Inflammatory macrophage (primary cell): Measurements from ENCODE around the gene MAX.
"Not testable (repeated sequence)": the region's sequence is repeated elsewhere in the genome, so short reads cannot be mapped to it uniquely, and the experiment has no call there.

Source experiments
- DNase-seq, 2 donors: peaks; one replicate each; pipeline ENCODE4 v3.0.0-alpha.2; 2020 to 2022

The MAX gene

DNA sequence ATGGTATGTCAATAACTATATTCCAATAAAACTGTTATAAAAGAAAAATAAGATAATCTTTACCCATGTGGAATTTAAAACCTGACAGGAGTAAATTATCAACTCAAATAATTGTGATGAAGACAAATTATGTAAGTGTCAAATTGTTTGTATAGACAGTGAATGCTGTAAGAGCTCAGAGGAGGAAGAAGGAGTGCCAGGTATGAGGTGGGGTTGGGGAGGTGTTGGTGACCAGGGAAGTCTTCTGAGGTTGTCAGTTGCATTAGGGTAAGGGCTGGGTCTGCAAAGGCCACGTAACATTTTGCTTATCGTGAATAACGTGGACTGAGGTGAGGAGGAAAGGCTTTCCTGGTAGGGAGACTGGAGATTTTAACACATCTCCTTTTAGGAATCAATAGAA lies 2.5 kb upstream of the MAX start:
- DNase-seq, result no peak

DNA sequence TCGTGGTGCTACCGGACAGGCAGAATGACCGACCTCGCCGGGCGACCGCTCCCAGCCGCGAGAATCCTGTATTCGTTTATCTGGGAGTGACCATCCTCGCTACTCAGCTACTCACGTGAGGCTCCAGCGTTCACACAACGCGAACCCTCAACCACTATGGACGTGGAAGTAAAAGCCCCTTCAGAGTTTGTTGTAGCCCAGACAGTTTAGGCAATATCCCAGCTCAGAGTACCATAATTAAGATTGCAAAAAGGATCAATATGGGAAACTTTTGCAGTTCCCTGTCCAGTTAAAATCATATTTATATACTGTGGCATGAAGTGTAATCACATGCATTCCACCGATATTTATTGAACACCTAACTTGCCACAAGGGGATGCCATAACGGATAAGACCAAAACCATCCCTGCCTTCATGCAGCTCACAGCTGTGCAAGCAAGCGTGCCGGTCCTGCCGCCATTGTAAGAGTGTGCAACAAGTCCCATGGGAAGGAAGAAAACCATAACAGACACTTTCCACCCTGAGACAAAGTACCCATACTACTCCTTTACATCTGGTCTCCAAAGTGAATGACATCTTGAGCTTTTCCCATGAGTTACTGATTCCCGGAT lies 938 bp upstream of the MAX start:
- peak in 1 of 2 donors; percentile 13 for DNase-seq

DNA sequence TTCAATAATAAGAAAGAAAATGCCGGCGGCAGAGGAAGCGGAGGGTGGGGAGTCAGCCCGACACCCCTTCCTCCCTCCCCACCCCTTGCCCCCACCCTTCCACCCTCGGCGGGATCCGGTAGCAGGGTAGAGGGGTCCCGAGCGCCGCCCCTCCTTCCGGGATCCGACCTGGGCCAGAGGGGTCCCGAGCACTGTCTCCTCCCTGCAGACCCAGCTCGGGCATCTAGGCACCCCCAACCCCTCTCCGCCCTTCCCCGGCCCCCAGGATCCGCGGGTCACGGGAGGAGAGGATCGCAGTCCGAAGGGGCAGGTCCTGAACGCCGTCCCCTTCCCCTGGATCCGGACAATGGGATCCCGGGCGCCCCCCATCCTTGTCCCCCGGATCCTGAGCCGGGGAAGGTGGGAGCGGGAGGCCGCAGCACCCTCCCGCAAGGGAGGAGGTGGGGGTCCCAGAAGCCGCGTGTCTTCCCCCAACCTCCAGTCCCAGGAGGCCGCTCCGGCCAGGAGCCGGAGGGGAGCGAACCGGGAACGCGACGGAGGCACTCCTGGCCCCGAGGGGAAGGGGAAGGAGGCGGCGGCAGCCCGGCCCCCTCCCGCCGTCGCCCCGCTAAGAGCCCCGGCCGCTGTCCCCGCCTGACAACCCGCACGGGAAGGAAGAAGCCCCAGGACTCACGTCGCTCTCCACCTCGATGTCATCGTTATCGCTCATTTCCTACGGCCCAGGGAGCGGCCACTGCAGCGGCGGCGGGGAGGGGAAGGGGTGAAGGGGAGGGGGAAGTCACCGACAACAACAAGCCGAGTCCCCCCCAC lies 481 bp downstream of the MAX start:
- no peak for DNase-seq

DNA sequence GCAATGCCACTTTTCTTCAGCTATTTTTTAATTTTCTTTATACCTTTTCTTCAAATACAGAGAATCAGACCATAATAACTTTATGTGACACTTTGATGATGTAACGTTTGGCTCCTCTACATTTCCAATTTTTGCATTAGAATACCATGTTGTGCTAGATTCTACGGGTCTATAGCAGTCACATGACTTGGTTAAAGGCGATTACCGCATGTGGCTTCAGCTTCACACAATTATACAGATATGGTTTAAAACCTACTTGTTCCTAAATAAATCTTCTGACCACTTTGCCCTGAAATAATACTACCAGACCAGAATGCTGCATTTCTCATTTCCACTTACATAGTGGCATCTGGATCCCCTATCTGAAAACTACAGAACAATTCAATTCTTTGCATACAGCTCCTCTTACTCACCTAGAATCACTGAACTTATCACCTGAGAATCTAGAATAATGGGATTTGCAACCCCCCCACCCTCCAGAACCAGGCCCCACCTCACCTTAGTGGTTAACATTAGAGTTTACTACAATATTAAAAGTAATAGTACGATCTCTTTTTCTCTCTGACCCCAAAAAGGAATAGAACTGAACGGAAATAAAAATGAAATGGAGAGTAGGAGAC lies 1.3 kb downstream of the MAX start:
- DNase-seq, result no peak

DNA sequence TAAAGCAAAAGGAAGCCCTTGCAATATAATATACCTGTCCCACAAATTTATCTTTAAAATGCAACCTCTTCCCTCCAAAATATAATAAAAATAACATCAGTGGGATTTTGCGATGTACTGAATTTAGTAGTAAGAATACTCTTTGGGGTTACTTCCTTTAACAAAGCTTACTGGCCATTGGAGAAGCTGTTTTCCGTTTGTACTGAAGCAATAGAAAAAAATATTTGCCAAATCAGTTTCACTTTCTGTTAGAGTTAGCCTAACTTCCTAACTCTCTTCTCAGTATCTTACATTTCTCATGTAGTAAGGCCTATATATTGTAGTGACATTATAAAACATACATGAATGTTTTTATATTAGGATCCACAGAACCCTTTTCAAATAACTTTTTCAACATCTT lies 3.7 kb downstream of the MAX start:
- peak; percentile 52 to 78 for DNase-seq

DNA sequence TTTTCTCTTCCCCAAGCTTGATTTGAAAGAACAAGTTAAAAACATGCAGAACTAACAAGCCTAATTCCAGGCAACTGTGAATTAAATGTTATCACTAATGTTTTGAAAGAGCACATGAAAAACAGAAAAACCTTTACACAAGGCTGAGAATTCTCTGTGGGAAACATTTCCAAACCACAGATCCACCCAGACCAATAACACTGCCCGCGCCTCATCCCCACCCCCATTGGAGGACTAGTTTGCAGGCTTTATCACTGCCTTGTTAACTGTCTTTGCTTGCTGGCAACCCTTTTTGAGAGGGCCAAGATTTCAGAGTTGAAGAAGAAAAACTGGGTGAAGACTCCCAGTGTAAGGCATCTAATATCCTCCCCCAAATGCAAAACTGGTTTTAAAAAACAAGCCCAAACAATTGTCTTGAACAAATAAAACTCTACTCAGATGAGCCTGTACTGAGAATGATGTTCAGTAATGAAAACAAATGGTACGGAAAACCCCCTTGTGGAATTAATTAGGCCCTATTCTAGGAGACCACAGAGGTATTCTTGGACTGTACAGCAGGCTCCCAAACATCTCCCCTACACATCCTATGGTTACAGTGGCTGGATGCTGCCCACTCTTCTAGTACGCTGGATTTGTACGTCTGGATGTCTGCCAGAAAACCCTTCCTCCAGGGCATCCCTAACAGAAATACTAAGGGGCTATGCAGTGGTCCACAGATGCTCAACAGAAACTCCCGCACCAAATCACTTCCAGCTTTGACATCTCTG lies 5.8 kb downstream of the MAX start:
- no peak for DNase-seq

DNA sequence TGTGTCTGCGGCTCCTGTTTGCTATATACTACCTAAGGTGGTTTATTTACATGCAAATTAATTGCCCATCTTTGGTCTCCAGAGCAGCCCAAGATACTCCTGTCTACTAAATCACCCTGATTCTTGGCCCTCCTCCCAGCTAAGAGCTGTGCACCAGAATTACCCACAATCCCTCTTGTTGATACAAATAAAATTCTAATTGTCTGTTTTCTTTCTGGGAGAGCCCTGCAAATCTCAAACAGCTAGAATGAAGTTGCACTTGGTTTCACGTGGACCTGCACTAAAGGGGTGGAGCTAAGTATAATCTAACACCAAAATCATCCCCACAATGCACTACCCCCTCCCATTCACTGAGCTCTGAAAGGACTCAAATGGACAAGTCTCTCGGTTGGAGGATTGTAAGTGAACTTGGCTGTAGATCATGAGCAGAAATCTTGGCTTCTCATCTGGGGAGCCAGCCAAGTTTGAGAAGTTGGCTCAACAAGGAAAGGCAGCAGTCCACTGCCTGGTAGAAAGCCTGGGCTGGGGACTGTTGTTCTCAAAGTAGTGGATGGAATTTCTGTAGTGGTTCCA lies 6.6 kb downstream of the MAX start:
- DNase-seq, result no peak

DNA sequence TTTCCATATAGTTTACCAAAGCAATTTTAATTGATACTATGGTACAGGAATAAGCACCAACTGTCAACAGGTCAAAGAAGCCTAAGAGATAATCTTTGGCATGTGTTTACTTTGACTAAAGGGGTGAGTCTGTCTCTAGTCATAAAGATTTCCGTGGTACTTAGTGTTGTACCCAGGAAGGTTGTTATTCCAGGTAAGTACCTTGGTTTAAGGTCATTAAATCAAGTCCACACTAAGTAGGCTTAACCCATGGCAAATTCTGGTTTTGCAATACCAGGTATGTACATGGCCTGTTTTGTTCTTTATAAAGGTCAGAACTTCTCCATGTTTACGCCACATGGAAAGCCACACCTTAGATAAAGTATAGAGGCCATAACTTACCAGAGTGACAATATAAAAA lies 10.0 kb downstream of the MAX start:
- DNase-seq, result no peak

DNA sequence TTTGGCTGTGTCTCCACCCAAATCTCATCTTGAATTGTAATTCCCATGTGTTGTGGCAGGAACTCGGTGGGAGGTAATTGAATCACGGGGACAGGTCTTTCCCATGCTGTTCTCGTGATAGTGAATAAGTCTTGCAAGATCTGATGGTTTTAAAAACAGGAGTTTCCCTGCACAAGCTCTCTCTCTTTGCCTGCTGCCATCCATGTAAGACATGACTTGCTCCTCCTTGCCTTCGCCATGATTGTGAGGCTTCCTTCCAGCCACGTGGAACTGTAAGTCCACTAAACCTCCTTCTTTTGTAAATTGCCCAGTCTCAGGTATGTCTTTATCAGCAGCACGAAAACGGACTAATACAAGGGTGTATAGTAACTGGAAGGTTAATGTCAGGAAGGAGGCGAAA lies 14.5 kb downstream of the MAX start:
- DNase-seq, result not testable (repeated sequence)

DNA sequence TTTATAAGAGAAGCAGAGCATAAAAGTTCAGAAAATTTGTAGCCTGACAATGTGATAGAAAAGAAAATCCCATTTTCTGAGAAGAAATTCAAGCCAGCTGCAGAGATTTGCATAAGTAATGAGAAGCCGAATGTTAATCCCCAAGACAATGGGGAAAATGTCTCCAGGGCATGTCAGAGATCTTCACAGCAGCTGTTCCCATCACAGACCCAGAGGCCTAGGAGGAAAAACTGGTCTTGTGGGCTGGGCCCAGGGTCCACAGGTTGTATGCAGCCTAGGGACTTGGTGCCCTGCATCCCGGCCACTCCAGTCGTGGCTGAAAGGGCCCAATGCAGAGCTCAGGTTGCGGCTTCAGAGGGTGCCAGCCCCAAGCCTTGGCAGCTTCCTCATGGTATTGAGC lies 15.6 kb downstream of the MAX start:
- not testable (repeated sequence) for DNase-seq

DNA sequence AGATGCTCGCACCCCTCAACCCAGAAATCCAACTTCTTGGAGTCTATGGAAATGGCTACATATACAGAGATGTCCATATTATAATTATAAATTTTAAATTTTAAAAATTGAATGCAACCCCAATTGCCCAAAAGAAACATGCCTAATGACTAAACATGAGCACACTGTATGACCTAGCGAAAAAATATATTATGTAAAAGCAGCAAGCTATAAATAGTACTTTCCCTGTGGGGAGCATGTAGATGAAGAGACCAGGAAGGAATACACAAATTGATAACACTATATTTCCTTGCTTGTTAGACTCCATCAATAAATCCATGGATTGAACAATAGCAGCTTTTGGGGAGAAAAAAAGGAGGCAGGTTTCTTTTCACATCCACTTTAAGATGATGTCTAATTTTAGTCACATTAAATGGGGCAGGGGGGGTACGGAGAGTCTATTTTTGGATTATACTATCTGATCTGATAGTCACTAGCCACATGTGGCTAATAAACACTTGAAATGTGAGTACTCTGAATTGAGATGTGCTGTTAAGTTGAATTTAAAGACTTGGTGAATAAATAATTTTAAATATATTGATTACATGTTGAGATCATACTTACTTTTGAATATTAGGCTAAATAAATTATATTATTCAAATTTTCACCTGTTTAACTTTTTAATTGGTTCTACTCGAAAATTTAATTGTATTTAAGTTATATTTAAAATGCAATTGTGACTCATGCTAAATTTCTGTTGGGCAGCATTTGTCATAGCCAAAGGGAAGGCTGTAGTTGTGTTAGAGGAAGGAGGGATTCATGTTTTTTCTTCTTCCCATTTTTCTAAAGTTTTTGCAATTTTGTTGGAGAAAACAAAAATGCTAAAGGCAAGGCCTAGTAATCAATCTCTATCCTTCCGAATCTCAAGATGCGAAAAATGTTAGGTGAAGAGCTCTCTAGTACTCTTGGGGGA lies 17.5 kb downstream of the MAX start:
- DNase-seq, result no peak

DNA sequence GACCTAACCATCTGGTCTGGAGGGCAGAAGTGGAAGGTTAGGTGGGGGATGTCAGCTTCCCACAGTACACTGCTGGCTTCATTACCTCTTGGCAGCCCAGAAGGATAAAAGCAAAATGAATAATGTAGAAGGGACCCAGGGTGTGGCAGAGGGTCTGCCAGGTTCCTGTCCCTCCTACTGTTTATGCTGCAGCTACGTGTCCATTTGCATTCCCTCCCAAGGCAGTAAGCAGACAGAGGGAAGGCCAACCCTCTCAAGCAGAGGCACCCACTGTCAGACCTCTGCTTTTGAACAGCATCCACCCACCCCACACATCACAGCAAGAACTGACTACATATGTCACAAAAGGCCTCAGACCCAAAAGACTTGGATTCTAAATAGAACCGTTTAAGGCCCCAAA lies 19.4 kb downstream of the MAX start:
- DNase-seq, result no peak

DNA sequence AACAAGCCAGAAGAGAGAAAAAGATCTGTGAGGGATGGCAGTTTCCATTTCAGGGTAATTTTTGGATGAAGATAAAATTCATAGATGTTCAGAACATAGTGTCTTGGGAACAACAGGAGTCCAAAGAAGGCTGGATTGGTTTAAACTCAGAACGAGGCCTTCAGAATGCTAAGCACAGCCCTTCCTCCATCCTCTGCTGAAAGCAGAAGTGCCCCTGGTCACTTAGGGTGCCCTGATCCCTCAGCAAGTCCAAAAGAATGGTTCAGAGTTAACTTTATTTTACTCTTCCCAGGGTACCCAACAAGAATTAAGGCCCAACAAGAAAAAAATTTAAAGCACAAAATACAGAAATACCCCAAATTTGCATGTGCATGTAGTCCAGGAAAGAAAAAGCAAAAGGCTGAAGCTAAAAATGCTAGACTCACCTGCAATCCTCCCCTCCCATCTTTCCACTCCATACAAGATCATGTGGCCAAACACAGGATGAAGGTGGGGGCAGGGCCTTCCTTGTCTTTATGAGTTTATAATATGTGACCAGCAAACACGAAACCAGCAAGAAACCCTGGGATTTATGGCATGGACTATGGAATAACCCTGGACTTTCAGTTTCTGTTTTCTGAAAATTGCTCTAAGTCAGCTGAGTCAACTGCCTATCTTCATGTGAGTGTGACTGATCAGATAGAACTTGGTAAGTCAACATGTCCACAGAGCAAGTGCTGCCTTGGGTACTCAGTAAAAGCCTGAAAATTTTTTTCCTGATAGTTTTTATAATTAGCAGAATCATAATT lies 21.2 kb downstream of the MAX start:
- DNase-seq, result peak in 1 of 2 donors; percentile 52

DNA sequence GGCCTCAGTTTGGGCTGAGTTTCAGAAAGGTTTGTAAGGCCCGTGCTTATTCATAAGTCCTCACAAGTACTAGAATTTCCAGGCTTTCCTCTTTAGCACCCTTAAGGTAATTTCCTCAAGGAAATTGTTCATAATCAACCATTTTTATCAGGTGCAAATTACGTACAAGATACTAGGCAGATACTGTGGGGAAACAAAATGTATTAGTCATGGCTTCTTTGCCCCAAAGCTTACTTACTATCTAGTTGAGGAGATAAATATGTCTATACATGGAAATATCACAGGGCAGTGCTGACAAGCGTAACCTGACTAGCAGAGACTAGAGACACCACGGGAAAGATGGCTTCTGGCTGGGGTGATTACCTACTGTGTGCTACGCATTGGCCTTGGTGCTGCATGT lies 22.5 kb downstream of the MAX start:
- no peak for DNase-seq

DNA sequence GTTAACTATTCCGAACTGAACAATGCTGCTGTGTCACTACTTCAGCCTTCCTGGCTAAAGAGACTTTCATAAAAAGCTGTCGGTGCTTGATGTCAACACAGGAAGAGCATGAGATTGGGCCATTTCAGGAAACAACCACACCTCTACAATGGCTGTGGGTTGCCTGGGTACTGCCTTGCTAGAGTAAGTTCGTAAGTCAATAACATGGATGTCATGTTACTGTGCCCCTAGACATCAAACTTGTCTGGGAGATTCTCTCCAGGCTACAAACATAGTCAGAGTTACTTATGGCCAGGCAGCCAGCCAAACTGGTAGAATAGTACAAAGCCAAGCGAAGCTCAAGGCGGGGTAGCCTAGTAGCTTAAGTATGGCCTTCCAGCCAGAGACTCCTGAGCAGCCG lies 23.1 kb downstream of the MAX start:
- peak; percentile 55 to 60 for DNase-seq

DNA sequence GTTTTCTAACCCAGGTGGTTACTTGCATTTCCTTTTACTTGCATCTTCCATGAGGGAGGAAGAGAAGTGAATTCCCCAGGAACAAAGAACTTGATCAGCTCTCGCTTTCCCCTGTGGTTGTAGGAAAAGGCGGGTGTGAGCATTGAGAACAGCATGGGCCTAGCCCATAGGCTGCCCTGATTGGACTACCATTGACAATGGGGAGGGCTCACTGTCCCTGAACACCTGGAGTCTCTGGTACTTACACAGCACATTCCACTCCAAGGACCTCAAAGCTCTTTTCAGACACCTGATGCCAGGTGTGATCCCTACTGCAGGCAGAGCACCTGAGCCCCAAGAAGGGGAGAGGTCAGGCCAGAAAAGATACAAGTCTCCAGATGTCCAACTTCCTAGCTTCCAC lies 25.0 kb downstream of the MAX start:
- no peak for DNase-seq

DNA sequence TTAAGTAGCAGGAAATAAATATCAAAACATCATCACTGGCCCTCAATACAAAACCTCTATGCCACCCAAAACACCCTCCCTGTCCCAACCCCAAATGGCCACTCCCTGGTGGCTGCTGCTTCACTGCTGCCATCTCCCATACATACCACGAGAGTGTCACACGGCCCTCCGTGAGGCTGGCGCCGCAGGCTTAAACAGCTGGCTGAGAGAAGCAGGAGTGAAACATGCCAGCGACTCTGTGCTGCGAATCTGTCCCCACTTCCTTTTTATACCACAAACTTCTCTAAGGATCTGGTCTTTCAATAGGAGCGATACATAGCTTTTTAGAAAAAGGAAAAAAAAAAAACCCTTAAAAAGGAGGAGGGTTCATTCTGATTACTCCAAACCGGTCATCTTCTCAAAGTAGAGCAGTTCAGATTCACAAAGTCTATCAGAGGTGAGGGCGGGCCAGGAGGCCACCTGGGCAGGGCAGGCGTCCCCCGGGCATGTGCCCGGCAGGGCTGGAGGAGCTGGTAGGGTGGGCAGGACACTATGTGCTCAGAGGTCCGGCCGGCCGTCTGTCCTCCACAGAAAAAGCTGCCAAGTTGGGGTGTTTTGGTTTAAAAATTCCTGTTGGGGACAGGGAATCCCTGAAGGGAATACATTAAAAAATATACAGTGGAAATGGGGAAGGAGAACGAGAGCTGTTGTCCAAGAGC lies 26.5 kb downstream of the MAX start:
- peak; percentile 50 to 89 for DNase-seq

DNA sequence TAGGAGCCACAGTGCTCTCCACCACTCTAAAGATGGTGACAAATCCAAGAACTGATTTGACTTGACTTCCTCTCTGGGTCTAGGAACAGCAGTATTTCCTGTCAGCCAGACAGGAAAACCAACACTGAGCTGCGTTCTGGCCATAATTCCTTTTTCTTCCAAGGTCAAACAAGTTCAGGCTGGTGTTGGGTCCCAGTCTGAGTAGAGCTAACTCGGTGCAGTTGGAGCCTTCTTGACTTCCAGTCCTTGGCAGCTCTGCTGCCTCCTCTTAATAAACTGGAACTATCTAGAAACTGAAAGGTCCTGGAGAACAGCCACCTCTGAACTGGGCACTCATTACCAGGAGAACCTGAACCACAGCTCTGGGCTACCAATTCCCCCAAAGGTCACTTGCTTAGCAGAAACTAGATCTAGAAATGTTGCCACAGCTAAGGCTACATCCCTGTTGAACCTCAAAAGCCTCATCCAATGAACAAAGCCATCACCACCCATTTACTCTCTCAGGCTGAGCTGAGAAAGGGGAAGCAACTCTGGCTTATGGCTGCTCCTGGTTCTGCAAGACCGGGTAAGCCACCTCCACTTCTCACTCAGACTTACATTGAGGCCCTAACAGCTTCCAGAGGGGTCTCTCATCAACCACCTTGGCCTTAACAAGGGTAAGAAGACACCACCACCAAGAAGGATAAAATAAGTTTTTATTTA lies 27.7 kb downstream of the MAX start:
- peak; percentile 84 to 87 for DNase-seq

DNA sequence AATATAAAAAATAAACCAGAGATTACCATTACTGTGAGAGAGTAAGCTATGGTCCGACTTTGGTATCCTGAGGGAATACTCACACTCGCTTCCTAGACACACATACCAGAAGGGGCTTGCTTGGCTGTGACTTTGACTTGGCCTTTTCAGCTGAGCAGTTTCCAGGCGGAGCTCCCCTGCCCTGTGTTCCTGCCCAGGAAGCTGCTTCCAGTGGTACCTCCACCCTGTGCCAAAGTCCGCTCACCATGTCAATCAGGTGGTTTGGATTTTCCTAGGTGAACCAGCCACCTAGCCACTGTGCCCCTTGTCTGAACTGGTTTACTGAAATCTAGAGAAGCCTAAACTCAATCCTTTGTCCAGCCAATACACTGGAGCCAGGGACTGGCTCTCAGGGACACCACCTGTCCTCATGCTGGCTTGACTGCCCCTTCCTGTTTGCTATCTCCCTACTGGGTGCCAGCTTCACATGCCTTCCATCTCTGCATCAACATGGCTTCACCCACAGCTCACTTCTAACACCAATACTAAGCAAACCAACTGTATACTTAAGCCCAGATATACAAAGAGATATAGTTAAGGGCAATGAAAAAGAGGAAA lies 28.6 kb downstream of the MAX start:
- DNase-seq, result no peak
